WTC11 (cell line): ENCODE measurements around the gene UBE2M. TPM values are rescaled to one million over a fixed set of nuclear protein-coding genes. Genes with fewer than 3 reads are reported as not detected.

ENCODE experiments used
- ARID4B ChIP-seq: sonication (generic); formaldehyde crosslinking; IDR thresholded peaks from 2 replicates; pipeline ENCODE4 v1.8.0; 2023; ENCODE audit warnings: missing genetic modification reagents, mild to moderate bottlenecking, borderline replicate concordance
- ERG ChIP-seq: fragments of 250-450 bp; sonication (Bioruptor Pico); IDR thresholded peaks from 2 replicates; pipeline ENCODE4 v1.8.0; 2021; ENCODE audit warnings: mild to moderate bottlenecking
- ETV6 ChIP-seq: sonication (generic); formaldehyde crosslinking; IDR thresholded peaks from 2 replicates; pipeline ENCODE4 v1.8.1; 2022; ENCODE audit warnings: mild to moderate bottlenecking, missing genetic modification reagents
- HMGA2 ChIP-seq: fragments of 250-450 bp; sonication (Bioruptor Pico); IDR thresholded peaks from 2 replicates; pipeline ENCODE4 v1.4.0; 2021; ENCODE audit warnings: mild to moderate bottlenecking, moderate library complexity
- NFATC4 ChIP-seq: fragments of 250-450 bp; sonication (Bioruptor Pico); IDR thresholded peaks from 2 replicates; pipeline ENCODE4 v1.9.0; 2021; ENCODE audit warnings: mild to moderate bottlenecking
- TEAD1 ChIP-seq: sonication (generic); formaldehyde crosslinking; IDR thresholded peaks from 2 replicates; pipeline ENCODE4 v1.8.0; 2022; ENCODE audit warnings: mild to moderate bottlenecking, missing genetic modification reagents
- TEAD4 ChIP-seq: sonication (generic); formaldehyde crosslinking; IDR thresholded peaks from 2 replicates; pipeline ENCODE4 v1.8.0; 2022; ENCODE audit warnings: mild to moderate bottlenecking, missing genetic modification reagents
- ZBTB21 ChIP-seq: sonication (generic); formaldehyde crosslinking; IDR thresholded peaks from 2 replicates; pipeline ENCODE4 v1.8.1; 2023; ENCODE audit warnings: mild to moderate bottlenecking, missing genetic modification reagents, borderline replicate concordance
- ZMAT4 ChIP-seq: fragments of 250-450 bp; sonication (Bioruptor Pico); IDR thresholded peaks from 2 replicates; pipeline ENCODE4 v1.9.0; 2021; ENCODE audit warnings: mild to moderate bottlenecking
- ZNF396 ChIP-seq: fragments of 250-450 bp; sonication (Bioruptor Pico); IDR thresholded peaks from 2 replicates; pipeline ENCODE4 v1.8.0; 2021; ENCODE audit warnings: mild to moderate bottlenecking, moderate library complexity, borderline replicate concordance
- ZNF416 ChIP-seq: fragments of 250-450 bp; sonication (Bioruptor Pico); IDR thresholded peaks from 2 replicates; pipeline ENCODE4 v1.9.0; 2021; ENCODE audit warnings: mild to moderate bottlenecking, inconsistent platforms
- total RNA-seq: library from RNA; stranded (reverse); gene quantifications from 3 replicates; pipeline ENCODE4 v1.2.3, GENCODE V29; 2021
- TF ChIP-seq, protein P1 (sequence below): sonication (generic); formaldehyde crosslinking; IDR thresholded peaks from 2 replicates; pipeline ENCODE4 v1.8.0; 2022; ENCODE audit warnings: mild to moderate bottlenecking, missing genetic modification reagents
- TF ChIP-seq, protein P2 (sequence below): sonication (generic); formaldehyde crosslinking; IDR thresholded peaks from 2 replicates; pipeline ENCODE4 v1.8.1; 2023; ENCODE audit warnings: mild to moderate bottlenecking, missing genetic modification reagents, borderline replicate concordance
- TF ChIP-seq, protein P3 (sequence below): sonication (generic); formaldehyde crosslinking; IDR thresholded peaks from 2 replicates; pipeline ENCODE4 v1.8.0; 2022; ENCODE audit warnings: missing genetic modification reagents
- TF ChIP-seq, protein P4 (sequence below): sonication (generic); formaldehyde crosslinking; IDR thresholded peaks from 2 replicates; pipeline ENCODE4 v1.8.1; 2023; ENCODE audit warnings: mild to moderate bottlenecking, missing genetic modification reagents, moderate library complexity
- TF ChIP-seq, protein P5 (sequence below): sonication (generic); formaldehyde crosslinking; IDR thresholded peaks from 2 replicates; pipeline ENCODE4 v1.8.1; 2022; ENCODE audit warnings: mild to moderate bottlenecking, missing genetic modification reagents, moderate library complexity, borderline replicate concordance
- TF ChIP-seq, protein P6 (sequence below): sonication (generic); formaldehyde crosslinking; IDR thresholded peaks from 2 replicates; pipeline ENCODE4 v1.8.1; 2022; ENCODE audit warnings: mild to moderate bottlenecking, moderate library complexity, missing genetic modification reagents

UBE2M gene
- total RNA-seq, 1 experiment from 2014 or later: 105 TPM

GRCh38 chr19:58554494-58555368 is 3.7 kb downstream of the UBE2M start, which contains the start of gene CHMP2A (continued):
- TF ChIP-seq, protein P1, sequence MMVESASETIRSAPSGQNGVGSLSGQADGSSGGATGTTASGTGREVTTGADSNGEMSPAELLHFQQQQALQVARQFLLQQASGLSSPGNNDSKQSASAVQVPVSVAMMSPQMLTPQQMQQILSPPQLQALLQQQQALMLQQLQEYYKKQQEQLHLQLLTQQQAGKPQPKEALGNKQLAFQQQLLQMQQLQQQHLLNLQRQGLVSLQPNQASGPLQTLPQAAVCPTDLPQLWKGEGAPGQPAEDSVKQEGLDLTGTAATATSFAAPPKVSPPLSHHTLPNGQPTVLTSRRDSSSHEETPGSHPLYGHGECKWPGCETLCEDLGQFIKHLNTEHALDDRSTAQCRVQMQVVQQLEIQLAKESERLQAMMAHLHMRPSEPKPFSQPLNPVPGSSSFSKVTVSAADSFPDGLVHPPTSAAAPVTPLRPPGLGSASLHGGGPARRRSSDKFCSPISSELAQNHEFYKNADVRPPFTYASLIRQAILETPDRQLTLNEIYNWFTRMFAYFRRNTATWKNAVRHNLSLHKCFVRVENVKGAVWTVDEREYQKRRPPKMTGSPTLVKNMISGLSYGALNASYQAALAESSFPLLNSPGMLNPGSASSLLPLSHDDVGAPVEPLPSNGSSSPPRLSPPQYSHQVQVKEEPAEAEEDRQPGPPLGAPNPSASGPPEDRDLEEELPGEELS (CRISPR knock-in tag): peak; percentile 70
- TF ChIP-seq TEAD4 (CRISPR knock-in tag) (no peak), NFATC4 (CRISPR knock-in tag) (peak; percentile 97), HMGA2 (no peak; the same call in 1 of the 2 replicates), TEAD1 (CRISPR knock-in tag) (peak; percentile 72; the same call in 1 of the 2 replicates), ZMAT4 (CRISPR knock-in tag) (peak; percentile 95), ERG (peak; percentile 97), ZNF396 (CRISPR knock-in tag) (no peak), ETV6 (CRISPR knock-in tag) (no peak; the same call in none of the 2 replicates), ARID4B (no peak), ZBTB21 (CRISPR knock-in tag) (peak; percentile 95), ZNF416 (CRISPR knock-in tag) (peak; percentile 99)
- TF ChIP-seq, protein P2, sequence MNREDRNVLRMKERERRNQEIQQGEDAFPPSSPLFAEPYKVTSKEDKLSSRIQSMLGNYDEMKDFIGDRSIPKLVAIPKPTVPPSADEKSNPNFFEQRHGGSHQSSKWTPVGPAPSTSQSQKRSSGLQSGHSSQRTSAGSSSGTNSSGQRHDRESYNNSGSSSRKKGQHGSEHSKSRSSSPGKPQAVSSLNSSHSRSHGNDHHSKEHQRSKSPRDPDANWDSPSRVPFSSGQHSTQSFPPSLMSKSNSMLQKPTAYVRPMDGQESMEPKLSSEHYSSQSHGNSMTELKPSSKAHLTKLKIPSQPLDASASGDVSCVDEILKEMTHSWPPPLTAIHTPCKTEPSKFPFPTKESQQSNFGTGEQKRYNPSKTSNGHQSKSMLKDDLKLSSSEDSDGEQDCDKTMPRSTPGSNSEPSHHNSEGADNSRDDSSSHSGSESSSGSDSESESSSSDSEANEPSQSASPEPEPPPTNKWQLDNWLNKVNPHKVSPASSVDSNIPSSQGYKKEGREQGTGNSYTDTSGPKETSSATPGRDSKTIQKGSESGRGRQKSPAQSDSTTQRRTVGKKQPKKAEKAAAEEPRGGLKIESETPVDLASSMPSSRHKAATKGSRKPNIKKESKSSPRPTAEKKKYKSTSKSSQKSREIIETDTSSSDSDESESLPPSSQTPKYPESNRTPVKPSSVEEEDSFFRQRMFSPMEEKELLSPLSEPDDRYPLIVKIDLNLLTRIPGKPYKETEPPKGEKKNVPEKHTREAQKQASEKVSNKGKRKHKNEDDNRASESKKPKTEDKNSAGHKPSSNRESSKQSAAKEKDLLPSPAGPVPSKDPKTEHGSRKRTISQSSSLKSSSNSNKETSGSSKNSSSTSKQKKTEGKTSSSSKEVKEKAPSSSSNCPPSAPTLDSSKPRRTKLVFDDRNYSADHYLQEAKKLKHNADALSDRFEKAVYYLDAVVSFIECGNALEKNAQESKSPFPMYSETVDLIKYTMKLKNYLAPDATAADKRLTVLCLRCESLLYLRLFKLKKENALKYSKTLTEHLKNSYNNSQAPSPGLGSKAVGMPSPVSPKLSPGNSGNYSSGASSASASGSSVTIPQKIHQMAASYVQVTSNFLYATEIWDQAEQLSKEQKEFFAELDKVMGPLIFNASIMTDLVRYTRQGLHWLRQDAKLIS: peak; percentile 79; the same call in 1 of the 2 replicates
- TF ChIP-seq, protein P3, sequence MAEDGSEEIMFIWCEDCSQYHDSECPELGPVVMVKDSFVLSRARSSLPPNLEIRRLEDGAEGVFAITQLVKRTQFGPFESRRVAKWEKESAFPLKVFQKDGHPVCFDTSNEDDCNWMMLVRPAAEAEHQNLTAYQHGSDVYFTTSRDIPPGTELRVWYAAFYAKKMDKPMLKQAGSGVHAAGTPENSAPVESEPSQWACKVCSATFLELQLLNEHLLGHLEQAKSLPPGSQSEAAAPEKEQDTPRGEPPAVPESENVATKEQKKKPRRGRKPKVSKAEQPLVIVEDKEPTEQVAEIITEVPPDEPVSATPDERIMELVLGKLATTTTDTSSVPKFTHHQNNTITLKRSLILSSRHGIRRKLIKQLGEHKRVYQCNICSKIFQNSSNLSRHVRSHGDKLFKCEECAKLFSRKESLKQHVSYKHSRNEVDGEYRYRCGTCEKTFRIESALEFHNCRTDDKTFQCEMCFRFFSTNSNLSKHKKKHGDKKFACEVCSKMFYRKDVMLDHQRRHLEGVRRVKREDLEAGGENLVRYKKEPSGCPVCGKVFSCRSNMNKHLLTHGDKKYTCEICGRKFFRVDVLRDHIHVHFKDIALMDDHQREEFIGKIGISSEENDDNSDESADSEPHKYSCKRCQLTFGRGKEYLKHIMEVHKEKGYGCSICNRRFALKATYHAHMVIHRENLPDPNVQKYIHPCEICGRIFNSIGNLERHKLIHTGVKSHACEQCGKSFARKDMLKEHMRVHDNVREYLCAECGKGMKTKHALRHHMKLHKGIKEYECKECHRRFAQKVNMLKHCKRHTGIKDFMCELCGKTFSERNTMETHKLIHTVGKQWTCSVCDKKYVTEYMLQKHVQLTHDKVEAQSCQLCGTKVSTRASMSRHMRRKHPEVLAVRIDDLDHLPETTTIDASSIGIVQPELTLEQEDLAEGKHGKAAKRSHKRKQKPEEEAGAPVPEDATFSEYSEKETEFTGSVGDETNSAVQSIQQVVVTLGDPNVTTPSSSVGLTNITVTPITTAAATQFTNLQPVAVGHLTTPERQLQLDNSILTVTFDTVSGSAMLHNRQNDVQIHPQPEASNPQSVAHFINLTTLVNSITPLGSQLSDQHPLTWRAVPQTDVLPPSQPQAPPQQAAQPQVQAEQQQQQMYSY: peak; percentile 58
- TF ChIP-seq, protein P4, sequence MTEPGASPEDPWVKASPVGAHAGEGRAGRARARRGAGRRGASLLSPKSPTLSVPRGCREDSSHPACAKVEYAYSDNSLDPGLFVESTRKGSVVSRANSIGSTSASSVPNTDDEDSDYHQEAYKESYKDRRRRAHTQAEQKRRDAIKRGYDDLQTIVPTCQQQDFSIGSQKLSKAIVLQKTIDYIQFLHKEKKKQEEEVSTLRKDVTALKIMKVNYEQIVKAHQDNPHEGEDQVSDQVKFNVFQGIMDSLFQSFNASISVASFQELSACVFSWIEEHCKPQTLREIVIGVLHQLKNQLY (CRISPR knock-in tag): no peak
- TF ChIP-seq, protein P5, sequence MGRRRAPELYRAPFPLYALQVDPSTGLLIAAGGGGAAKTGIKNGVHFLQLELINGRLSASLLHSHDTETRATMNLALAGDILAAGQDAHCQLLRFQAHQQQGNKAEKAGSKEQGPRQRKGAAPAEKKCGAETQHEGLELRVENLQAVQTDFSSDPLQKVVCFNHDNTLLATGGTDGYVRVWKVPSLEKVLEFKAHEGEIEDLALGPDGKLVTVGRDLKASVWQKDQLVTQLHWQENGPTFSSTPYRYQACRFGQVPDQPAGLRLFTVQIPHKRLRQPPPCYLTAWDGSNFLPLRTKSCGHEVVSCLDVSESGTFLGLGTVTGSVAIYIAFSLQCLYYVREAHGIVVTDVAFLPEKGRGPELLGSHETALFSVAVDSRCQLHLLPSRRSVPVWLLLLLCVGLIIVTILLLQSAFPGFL (CRISPR knock-in tag): no peak
- TF ChIP-seq, protein P6, sequence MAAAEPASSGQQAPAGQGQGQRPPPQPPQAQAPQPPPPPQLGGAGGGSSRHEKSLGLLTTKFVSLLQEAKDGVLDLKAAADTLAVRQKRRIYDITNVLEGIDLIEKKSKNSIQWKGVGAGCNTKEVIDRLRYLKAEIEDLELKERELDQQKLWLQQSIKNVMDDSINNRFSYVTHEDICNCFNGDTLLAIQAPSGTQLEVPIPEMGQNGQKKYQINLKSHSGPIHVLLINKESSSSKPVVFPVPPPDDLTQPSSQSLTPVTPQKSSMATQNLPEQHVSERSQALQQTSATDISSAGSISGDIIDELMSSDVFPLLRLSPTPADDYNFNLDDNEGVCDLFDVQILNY: 0 out of 2 replicates have a peak, but pooled peaks have one; percentile 35
